ENCODE results near the gene PPP4R3A. TPM values are rescaled to one million over a fixed set of nuclear protein-coding genes. Genes with fewer than 3 reads are reported as not detected.

The PPP4R3A gene
- 10 to 100 TPM; 47.2 to 71.5 TPM for total RNA-seq

DNA sequence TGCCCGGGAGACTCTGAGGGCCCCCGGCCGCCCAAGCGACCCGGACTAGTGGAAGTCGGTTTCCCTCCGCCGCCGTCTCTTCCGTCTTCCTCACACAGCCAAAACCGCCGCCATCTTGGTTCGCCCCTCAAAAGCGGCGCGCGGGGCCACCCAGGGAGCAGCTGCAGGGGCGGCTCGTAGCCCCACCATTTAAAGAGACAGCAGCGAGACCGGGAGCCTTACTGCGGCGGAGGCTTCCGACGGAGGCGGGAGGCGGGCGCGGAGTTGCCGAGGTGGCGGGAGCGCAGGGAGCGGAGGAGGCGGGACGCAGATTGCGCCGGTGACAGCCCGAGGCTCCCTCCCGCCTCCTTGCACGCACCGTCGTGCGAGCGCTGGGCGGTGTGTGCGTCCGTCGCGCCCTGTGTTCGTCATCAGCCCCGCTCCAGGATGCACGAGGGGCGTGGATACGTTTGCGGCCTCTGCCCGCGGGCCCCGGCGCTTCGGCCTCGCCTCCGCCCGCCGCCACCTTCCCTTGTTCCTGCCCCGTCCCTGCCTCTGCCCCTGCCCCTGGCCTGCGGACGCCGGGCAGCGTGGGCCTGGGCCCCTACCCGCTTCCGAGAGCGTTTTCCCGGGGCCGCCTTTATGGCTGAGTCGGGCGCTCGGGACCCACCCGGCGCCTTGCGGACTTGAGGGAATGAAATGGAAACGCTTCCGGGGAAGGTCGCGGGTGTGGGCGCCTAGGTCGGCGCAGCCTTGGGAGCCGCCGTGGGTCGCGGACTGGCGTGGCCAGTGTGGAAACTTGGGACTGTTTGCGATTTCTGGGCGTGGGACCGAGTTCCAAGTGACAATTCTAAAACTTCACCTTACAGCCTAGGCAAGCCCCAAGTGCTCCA lies at the start of gene PPP4R3A:
Gene PPP4R3A, minus strand, starts transcription at position 140 of the 872 bp plus-strand sequence. CDS start 663 bp downstream, outside the sequence.
- peak; percentile 93 for ATAC-seq
- intact Hi-C loops (cut with DNase I) = no loop called here
- no peaks in the 10 kb centered on the region for H3K27me3 ChIP-seq
- H3K4me1 ChIP-seq = peaks cover 31% of the 10 kb centered on the region
- peak; percentile 94 to 97 (median 95) for DNase-seq
- TF ChIP-seq POLR2A (IDR thresholded peaks at IDR 0.05) = peak; percentile 87 to 93 (median 93)
- TF ChIP-seq CTCF (IDR thresholded peaks at IDR 0.05) = peak in 1 of 7 experiments; percentile 7
- H3K36me3 ChIP-seq (replicated peaks in 1 of 2; ENCODE audit: insufficient read depth in 1 of 2, low read depth in 2 of 2) = no peaks in the 10 kb centered on the region
- H3K4me3 ChIP-seq = peak within 1 kb of the TSS; percentile 98
- no peaks in the 10 kb centered on the region for H3K9me3 ChIP-seq
- peak within 1 kb of the TSS; percentile 95 to 100 (median 99) for H3K27ac ChIP-seq
- WGBS, 2 donors = 0 to 1% methylated on average over 37 to 87 of the region's 95 CpGs

DNA sequence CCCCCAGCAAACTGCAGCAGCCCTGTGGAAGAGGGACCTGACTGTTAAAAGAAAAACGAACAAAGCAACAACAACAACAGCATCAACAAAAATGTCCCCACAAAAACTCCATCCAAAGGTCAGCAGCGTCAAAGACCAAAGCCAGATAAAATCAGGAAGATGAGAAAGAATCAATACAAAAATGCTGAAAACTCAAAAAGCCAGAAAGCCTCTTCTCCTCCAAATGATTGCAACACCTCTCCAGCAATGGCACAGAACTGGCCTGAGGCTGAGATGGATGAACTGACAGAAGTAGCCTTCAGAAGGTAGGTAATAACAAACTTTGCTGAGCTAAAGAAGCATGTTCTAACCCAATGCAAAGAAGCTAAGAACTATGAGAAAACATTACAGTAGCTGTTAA lies 45.4 kb upstream of the PPP4R3A start:
- H3K36me3 ChIP-seq (replicated peaks in 1 of 2; ENCODE audit: insufficient read depth in 1 of 2, low read depth in 2 of 2) = no peaks in the 10 kb centered on the region
- WGBS, 2 donors = 77 to 80% methylated on average over 2 of the region's 2 CpGs

DNA sequence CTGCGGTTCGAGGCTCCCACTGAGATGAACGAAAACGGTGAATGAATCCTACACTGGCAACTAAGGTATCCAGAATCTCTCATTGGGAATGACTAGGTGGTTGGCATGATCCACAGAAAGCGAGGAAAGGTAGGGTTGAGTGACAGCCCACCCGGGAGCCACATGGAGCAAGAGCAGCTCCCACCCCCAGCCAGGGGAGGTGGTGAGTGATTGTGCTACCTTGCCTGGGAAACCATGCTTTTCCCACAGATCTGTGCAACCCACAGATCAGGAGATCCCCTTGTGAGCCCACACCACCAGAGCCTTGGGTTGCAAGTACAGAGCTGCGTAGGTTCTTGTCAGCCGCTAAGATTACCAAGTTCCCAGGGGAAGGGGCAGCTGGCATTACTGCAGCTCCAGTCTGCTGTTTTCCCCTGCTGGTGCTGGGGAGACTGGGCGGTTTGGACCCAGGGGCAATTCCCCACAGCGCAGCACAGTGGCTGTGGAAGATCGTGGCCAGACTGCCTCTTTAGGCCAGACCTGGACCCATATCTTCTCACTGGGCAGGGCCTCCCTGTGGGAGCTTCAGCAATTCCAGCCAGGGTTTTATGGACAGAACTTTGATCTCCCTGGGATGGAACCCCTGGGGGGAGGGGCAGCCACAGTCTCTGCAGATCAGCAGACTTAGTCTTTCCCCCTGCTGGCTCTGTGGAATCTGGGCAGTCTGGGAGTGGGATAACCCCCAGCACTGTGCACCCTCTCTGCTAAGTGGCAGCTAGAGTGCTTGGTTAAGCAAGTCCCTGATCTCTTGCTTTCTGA lies 44.6 kb upstream of the PPP4R3A start:
- Histone ChIP-seq H3K4me1 (no peaks in the 10 kb centered on the region), H3K27me3 (no peaks in the 10 kb centered on the region), H3K9me3 (no peaks in the 10 kb centered on the region), H3K36me3 (replicated peaks in 1 of 2; ENCODE audit: insufficient read depth in 1 of 2, low read depth in 2 of 2) (no peaks in the 10 kb centered on the region), H3K27ac (no peak overlapping the region), H3K4me3 (no peak overlapping the region)
- no peak for TF ChIP-seq CTCF (IDR thresholded peaks at IDR 0.05)
- TF ChIP-seq POLR2A (IDR thresholded peaks at IDR 0.05) = no peak
- ATAC-seq (no peak), DNase-seq (no peak)
- intact Hi-C loops (cut with DNase I) = no loop called here
- WGBS, 2 donors = 87 to 97% methylated on average over 6 to 10 of the region's 11 CpGs

More for the DNA sequence above, 45.4 kb upstream of the PPP4R3A start:
- Histone ChIP-seq H3K9me3 (no peaks in the 10 kb centered on the region), H3K27ac (no peak overlapping the region), H3K4me1 (no peaks in the 10 kb centered on the region), H3K4me3 (no peak overlapping the region), H3K27me3 (no peaks in the 10 kb centered on the region)
- TF ChIP-seq CTCF (IDR thresholded peaks at IDR 0.05) = no peak
- no peak for TF ChIP-seq POLR2A (IDR thresholded peaks at IDR 0.05)
- intact Hi-C loops (cut with DNase I) = no loop called here
- ATAC-seq (no peak), DNase-seq (no peak)

- Histone ChIP-seq H3K9me3 (no peaks in the 10 kb centered on the region), H3K27ac (no peak overlapping the region), H3K27me3 (no peaks in the 10 kb centered on the region), H3K36me3 (replicated peaks in 1 of 2; ENCODE audit: insufficient read depth in 1 of 2, low read depth in 2 of 2) (no peaks in the 10 kb centered on the region), H3K4me1 (no peaks in the 10 kb centered on the region), H3K4me3 (no peak overlapping the region)
- TF ChIP-seq POLR2A (IDR thresholded peaks at IDR 0.05) (no peak), CTCF (IDR thresholded peaks at IDR 0.05) (no peak)
- ATAC-seq (no peak), DNase-seq (no peak)
- intact Hi-C loops (cut with DNase I) = no loop called here
- WGBS, 2 donors = 93 to 98% methylated on average over 3 of the region's 3 CpGs
Observed at GRCh38 chr14:91548108-91548507, 38.0 kb upstream of the PPP4R3A start.

Measured in body of pancreas (tissue), 4 donors.